ENCODE measurements around the gene DCTD.

DCTD gene

DNA sequence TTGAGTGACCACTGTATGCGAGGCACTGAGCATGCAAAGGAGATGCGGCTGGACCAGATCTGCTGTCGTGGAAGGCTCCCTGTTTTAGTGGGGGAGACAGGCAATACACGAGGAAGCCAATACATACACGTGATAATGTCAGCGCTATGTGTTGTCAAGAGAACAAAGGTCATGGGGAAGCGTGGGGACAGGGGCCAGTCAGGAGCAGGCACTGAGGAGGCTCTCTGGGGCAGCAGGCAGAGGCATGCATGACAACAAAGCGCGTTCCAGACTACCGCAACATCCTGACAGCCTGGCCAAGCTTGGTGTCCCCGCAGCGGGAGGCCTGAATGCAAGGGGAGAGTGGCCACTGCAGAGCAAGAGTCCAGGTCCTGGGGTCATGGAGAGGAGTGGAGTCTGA, 61.9 kb downstream of the DCTD start:
- Histone ChIP-seq H3K4me3 (IDR thresholded peaks at IDR 0.05; ENCODE audit: insufficient read depth, low read depth, low read length) (no peak overlapping the region), H4K20me1 (ENCODE audit: insufficient read depth) (no peaks in the 10 kb centered on the region), H3K27ac (no peak overlapping the region), H3K27me3 (ENCODE audit: insufficient read depth, low read depth) (no peaks in the 10 kb centered on the region), H3K79me2 (ENCODE audit: insufficient read depth, low read depth) (no peaks in the 10 kb centered on the region), H3K4me1 (ENCODE audit: low read depth, poor library complexity, severe bottlenecking) (no peaks in the 10 kb centered on the region), H3K9ac (no peak overlapping the region), H3K36me3 (ENCODE audit: insufficient read depth) (no peaks in the 10 kb centered on the region), H2AFZ (ENCODE audit: low read depth) (no peak overlapping the region), H3K4me2 (no peak overlapping the region)
- TF ChIP-seq, protein P1, sequence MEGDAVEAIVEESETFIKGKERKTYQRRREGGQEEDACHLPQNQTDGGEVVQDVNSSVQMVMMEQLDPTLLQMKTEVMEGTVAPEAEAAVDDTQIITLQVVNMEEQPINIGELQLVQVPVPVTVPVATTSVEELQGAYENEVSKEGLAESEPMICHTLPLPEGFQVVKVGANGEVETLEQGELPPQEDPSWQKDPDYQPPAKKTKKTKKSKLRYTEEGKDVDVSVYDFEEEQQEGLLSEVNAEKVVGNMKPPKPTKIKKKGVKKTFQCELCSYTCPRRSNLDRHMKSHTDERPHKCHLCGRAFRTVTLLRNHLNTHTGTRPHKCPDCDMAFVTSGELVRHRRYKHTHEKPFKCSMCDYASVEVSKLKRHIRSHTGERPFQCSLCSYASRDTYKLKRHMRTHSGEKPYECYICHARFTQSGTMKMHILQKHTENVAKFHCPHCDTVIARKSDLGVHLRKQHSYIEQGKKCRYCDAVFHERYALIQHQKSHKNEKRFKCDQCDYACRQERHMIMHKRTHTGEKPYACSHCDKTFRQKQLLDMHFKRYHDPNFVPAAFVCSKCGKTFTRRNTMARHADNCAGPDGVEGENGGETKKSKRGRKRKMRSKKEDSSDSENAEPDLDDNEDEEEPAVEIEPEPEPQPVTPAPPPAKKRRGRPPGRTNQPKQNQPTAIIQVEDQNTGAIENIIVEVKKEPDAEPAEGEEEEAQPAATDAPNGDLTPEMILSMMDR (conservative IDR thresholded peaks at IDR 0.05; ENCODE audit: low read depth, low read length): no peak

DNA sequence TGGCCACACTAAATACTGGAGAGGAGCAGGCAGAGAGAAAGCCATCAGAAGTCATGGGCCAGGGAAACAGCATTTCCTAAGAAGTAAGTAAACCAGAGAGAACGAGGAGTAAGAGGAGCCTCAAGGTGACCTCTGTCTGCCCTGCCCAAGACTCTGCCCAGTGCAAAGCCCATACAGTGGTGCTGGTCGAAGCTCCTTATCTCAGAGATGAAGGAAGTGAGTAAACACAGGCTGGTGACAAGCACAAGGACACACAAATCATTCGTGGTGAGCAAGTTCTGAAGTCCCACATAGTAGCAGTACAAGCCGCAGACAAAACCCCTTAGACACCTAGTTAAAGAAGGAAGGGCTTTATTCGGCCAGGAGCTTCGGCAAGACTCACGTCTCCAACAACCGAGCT, 62.7 kb downstream of the DCTD start:
- H3K4me1 ChIP-seq (ENCODE audit: low read depth, poor library complexity, severe bottlenecking): no peaks in the 10 kb centered on the region
- H2AFZ ChIP-seq (ENCODE audit: low read depth): no peak overlapping the region
- H3K79me2 ChIP-seq (ENCODE audit: insufficient read depth, low read depth): no peaks in the 10 kb centered on the region
- H3K4me3 ChIP-seq (IDR thresholded peaks at IDR 0.05; ENCODE audit: insufficient read depth, low read depth, low read length): no peak overlapping the region
- no peak overlapping the region for H3K9ac ChIP-seq
- H3K36me3 ChIP-seq (ENCODE audit: insufficient read depth): no peaks in the 10 kb centered on the region
- TF ChIP-seq, protein P1 (conservative IDR thresholded peaks at IDR 0.05; ENCODE audit: low read depth, low read length): no peak
- no peaks in the 10 kb centered on the region for H3K27me3 ChIP-seq (ENCODE audit: insufficient read depth, low read depth)
- H4K20me1 ChIP-seq (ENCODE audit: insufficient read depth): no peaks in the 10 kb centered on the region
- no peak overlapping the region for H3K4me2 ChIP-seq
- H3K27ac ChIP-seq: no peak overlapping the region

- no peaks in the 10 kb centered on the region for H3K36me3 ChIP-seq (ENCODE audit: insufficient read depth)
- H3K4me3 ChIP-seq (IDR thresholded peaks at IDR 0.05; ENCODE audit: insufficient read depth, low read depth, low read length): no peak overlapping the region
- H3K27me3 ChIP-seq (ENCODE audit: insufficient read depth, low read depth): no peaks in the 10 kb centered on the region
- no peaks in the 10 kb centered on the region for H3K79me2 ChIP-seq (ENCODE audit: insufficient read depth, low read depth)
- H4K20me1 ChIP-seq (ENCODE audit: insufficient read depth): no peaks in the 10 kb centered on the region
- no peak overlapping the region for H3K9ac ChIP-seq
- H2AFZ ChIP-seq (ENCODE audit: low read depth): no peak overlapping the region
- TF ChIP-seq, protein P1 (conservative IDR thresholded peaks at IDR 0.05; ENCODE audit: low read depth, low read length): no peak
- H3K4me1 ChIP-seq (ENCODE audit: low read depth, poor library complexity, severe bottlenecking): no peaks in the 10 kb centered on the region
- no peak overlapping the region for H3K4me2 ChIP-seq
- no peak overlapping the region for H3K27ac ChIP-seq
Observed at GRCh38 chr4:182853731-182854330, 63.4 kb downstream of the DCTD start.

- TF ChIP-seq, protein P1 (conservative IDR thresholded peaks at IDR 0.05; ENCODE audit: low read depth, low read length): no peak
- no peaks in the 10 kb centered on the region for H4K20me1 ChIP-seq (ENCODE audit: insufficient read depth)
- H2AFZ ChIP-seq (ENCODE audit: low read depth): no peak overlapping the region
- H3K27me3 ChIP-seq (ENCODE audit: insufficient read depth, low read depth): no peaks in the 10 kb centered on the region
- no peaks in the 10 kb centered on the region for H3K4me1 ChIP-seq (ENCODE audit: low read depth, poor library complexity, severe bottlenecking)
- no peak overlapping the region for H3K4me2 ChIP-seq
- no peaks in the 10 kb centered on the region for H3K79me2 ChIP-seq (ENCODE audit: insufficient read depth, low read depth)
- H3K9ac ChIP-seq: no peak overlapping the region
- no peak overlapping the region for H3K27ac ChIP-seq
- H3K36me3 ChIP-seq (ENCODE audit: insufficient read depth): no peaks in the 10 kb centered on the region
- no peak overlapping the region for H3K4me3 ChIP-seq (IDR thresholded peaks at IDR 0.05; ENCODE audit: insufficient read depth, low read depth, low read length)
Observed at GRCh38 chr4:182848685-182849084, 68.5 kb downstream of the DCTD start.
